ENCODE data around the gene DENND6B.
"Not testable (repeated sequence)": the region's sequence is repeated elsewhere in the genome, so short reads cannot be mapped to it uniquely, and the experiment has no call there.

Gene DENND6B

GRCh38 chr22:50339945-50340879 is 13.4 kb upstream of the DENND6B start:
- no peak for DNase-seq (ENCODE audit: low read depth)

GRCh38 chr22:50338860-50339462 is 12.1 kb upstream of the DENND6B start:
- DNase-seq (ENCODE audit: low read depth), result no peak

GRCh38 chr22:50338042-50338573 is 11.3 kb upstream of the DENND6B start:
- no peak for DNase-seq (ENCODE audit: low read depth)

GRCh38 chr22:50337262-50338041 is 10.6 kb upstream of the DENND6B start:
- DNase-seq (ENCODE audit: low read depth), result no peak

GRCh38 chr22:50334433-50334832 is 7.6 kb upstream of the DENND6B start:
- not testable (repeated sequence) for DNase-seq (ENCODE audit: low read depth)

GRCh38 chr22:50329236-50329635 is 2.4 kb upstream of the DENND6B start:
- no peak for DNase-seq (ENCODE audit: low read depth)

- DNase-seq (ENCODE audit: low read depth), result no peak
Observed at GRCh38 chr22:50327711-50328019, 853 bp upstream of the DENND6B start.

- DNase-seq (ENCODE audit: low read depth), result no peak
Observed at GRCh38 chr22:50326225-50326955, 422 bp downstream of the DENND6B start.

GRCh38 chr22:50325444-50326224 is 1.2 kb downstream of the DENND6B start:
- no peak for DNase-seq (ENCODE audit: low read depth)

GRCh38 chr22:50323900-50324299 is 2.9 kb downstream of the DENND6B start:
- no peak for DNase-seq (ENCODE audit: low read depth)

GRCh38 chr22:50322382-50323104 is 4.3 kb downstream of the DENND6B start:
- DNase-seq (ENCODE audit: low read depth), result not testable (repeated sequence)

GRCh38 chr22:50320671-50321325 is 6.0 kb downstream of the DENND6B start:
- DNase-seq (ENCODE audit: low read depth), result no peak

- no peak for DNase-seq (ENCODE audit: low read depth)
Observed at GRCh38 chr22:50320116-50320515, 6.7 kb downstream of the DENND6B start.

- DNase-seq (ENCODE audit: low read depth), result no peak
Observed at GRCh38 chr22:50319503-50319951, 7.3 kb downstream of the DENND6B start.

GRCh38 chr22:50318698-50319411 is 8.0 kb downstream of the DENND6B start:
- no peak for DNase-seq (ENCODE audit: low read depth)

GRCh38 chr22:50318356-50318697 is 8.5 kb downstream of the DENND6B start:
- no peak for DNase-seq (ENCODE audit: low read depth)

- DNase-seq (ENCODE audit: low read depth), result no peak
Observed at GRCh38 chr22:50317674-50318073, 9.1 kb downstream of the DENND6B start.

GRCh38 chr22:50317178-50317577 is 9.6 kb downstream of the DENND6B start:
- no peak for DNase-seq (ENCODE audit: low read depth)
